SHP77 (cell line): Measurements from ENCODE around the gene MAF.

Source experiments
- DNase-seq, 2 experiments: peaks; one replicate each; lab custom pipeline; 2025; lab: John Stamatoyannopoulos, UW

MAF gene

DNA sequence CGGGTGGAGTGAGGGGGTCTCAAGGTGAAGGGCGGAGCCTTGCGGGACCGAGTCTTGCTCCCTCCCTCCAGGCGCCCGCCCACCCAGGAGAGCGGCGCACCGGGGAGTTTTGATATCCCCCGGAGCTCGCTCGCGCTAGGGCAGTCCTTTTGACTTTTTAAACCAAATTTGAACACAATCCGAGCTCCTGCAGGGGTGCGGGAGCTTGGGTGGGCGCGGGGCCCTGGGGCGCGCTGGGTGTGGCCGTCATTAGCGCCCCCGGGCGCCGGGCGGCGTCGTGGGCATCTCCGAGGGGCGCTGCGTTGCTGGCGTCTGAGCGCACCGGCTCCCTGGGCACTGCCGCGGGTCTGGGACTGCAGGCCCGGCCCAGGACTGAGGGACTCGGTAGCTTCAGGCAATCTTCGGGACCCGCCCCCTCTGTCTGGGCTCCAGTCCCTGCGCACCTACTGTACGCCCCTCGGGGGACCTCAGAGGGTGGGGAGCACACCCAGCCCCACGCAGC lies 10.9 kb downstream of the MAF start:
- DNase-seq = no peak

DNA sequence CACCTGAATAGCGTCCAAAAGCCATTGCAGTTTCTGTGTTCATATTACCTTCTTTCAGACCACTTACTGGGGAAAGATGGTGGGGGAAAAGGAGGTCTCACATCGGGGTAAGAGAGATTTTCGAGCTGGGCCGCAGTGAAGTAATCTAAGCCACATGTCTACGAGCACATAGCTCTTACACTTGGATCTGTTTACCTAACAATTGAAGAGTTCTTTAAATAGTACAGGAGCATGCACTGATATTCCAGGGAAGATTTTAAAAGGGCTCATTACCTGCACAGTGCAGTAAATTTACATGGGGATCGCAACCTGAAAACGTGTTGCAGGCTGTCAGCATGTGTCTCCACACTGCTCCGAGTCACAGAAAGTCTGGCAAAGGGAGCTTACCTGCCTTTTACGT lies 12.6 kb downstream of the MAF start:
- no peak for DNase-seq

DNA sequence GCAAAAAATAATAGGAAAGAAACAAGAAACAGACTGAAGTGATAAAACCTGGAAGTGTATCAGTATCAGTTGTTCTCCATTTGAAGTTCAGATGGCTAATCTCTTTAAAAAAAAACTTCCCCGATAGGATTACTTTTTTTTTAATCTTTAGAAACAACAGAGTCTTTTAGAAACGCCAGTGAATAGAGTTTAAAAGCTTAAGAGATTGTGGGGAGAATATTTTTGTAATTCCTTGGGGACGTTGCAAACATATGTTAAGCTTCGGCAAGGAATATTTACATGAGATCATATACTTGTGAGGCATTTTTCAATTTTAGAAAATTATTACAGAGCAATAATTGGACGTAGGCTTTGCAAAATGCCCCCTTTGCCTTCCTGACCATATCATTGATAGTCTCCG lies 13.2 kb downstream of the MAF start:
- DNase-seq = no peak

DNA sequence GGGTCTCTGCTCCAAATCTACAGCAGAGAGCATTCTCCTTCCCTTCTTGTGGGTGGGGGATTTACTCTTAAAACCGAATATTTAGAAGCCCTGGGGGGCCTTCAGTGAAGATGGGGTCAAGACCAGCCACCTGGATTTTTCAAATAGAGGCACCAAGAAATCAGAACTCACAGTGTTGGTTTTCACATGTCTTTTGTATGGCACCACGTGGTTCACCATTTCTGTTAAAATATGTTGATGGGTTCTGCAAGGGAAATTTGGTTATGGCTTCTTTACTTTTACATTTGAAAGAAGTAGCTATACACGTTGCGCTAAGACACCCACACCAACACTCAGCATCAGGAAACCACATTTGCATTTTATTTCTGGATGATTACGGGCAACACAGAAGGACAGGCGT lies 17.7 kb downstream of the MAF start:
- no peak for DNase-seq

DNA sequence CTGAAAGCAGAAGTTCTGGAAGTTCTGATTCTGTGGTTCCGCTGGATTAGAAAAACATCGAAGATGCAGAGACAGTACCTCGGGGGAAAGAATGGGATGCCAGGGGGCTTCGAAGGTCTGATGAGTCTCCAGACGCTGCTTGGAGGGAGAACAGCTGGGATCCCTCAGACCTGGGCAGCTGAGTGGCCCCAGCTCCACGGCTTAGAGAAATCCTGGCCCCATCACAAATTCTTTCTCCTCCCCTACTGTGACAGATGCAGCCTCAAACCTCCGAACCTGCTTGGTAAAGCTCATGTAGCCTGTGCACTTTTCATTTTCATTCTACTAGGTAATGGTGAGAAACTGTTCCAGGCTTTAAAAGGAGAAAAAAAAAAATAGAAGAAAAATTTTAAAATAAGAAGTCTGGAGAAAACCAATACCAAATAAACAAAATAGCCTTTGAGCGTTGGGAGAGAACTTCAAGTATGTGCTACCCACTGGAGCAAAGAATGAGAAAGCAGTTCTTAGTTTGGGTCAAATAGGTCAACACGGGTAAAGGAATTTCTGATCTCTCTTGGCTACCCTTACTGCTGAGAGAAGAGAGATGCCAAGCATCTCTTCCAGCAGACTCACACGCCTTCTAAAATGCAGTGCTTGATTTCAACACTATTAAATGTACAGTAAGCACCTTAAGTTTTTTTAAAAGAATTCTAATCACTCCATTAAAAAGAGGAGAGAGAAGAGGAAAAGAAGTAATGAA lies 19.9 kb downstream of the MAF start:
- no peak for DNase-seq

DNA sequence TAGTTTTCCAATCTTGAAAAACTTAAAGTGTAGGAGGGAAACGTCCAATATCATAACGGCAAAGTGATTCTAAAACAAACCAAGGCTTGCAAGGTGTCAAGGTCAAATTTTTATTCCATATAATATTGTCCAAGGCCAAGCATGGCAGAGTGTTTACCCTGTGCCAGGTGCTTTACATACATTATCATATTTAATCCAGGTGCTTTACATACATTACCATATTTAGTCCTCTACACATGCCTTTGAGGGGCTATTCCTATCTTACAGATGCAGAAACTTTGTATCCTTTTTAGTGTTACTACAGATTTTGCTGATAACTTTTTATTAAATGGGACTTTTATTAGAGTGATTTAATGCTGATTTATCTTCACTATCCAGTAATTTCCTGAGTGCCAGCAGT lies 23.9 kb downstream of the MAF start:
- no peak for DNase-seq

DNA sequence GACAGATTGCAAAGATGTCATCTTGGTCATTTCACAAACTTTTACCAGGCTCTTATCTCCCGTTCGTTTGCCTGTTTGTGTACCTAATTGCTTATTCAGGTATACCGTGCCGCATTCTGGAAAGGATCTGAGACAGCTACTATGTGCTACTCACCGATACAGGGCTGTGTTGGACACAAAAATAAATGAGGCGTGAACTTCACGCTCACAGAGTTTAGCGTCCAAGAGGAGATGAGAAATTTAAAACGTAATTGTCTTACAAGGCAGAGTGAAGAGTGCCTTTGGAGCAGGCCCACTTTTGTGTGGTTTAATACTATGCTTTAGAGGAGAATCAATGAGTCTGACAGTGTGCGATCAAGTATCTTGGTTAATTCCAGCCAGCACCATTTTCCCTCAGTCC lies 26.7 kb downstream of the MAF start:
- no peak for DNase-seq

DNA sequence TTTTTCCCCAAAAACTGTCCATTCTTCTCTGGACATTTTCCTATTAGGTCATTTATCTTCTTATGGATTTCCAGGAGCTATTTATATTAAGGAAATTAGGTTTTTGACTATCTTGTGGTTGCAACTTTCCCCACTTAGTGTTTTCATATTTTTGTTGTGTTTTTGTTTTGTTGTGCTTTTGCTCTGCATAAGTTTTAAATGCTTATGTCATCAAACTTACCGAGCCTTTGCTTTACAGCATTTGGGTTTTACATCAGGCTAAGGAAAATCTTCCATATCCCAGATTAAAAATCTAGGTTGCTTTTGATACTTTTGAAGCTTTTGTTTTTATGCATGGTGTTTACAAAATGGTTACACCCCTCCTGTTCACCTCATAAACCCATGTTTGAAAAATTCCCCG lies 27.5 kb downstream of the MAF start:
- no peak for DNase-seq

DNA sequence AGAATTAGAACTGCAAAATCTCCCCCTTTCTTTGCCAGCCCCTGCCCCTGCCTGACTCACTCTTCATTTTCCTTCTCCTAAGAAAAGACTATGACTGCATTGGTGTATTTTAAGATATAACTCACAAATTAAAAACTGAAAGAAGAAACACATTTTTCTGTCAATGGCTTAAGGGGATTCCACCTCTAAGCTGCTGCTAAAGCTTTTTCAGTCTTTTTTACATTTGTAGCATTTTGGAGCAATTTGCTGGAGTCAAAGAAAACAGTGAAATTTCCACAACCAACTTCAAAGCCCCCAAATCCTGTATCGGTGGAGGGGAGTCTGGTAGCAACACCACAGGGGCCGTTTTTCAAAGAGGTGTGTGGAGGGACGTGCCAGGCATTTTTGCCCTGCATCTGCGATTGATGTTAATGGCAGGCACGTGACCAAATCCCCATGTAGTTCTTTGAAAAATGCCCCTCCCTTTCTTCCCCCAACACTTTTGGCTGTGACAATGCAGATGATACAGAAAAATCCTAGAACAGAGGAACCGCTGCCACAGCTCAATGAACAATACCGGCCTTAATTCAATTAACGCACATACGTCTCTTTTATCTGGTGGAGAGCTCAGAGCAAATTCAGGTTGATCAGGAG lies 28.5 kb downstream of the MAF start:
- no peak for DNase-seq

DNA sequence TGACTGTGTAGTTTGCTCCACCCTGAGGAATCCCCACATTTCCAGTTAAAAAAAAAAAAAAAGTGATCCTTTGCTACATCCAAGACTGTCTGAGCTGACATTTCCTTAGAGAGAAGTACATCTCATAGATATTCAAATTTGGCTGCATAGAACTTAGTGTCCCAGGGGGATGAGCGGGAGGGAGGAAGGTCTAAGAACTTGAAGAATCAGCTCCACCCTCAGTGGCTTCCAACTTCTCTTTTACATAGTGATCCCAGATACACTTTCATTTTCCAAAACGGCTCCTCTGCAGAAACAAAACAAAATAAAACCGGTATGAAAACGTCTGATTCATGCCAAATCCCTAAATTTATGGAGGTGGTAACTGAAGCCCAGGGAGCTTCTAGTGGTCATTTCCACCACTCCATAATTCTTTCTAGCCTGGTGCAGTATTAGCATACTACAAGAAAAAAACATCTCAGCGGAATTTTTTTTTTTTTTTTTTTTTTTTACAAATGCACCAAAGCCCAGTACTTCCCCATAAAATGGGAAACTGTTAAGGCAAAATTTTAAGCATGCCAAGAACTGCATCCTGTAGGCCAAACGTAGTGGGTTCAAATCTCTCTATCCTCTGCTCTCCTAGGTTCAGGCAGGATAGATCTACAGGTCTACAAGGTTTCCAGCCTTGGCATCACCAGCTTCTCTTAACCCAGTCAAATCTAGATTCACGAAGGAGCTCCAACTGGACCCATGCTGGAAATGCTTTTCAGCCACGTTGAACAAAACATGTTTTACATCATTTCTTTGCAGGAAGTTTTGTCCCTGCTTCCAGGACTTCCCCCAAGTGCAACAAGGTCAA lies 29.3 kb downstream of the MAF start:
- DNase-seq = no peak

DNA sequence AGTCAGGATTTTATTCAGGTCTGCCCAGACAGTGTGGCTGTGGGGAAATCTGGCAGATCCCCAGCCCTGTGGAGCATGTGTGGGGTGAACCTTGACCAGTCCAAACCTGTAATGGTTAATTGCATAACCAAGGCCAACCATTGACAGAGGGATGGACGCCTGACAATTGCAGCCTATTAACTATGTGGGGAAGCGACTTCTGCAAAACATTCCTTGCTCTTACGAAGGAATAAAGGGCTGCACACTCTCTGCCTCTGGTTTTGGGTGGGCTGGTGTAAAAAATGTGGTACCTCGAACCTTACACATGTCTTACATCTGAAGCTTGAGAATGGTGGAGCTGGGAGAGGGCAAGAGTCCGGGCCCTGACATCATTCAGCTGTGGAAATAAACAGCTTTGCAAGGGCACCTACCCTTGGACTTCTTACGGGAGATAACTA lies 35.8 kb downstream of the MAF start:
- no peak for DNase-seq

DNA sequence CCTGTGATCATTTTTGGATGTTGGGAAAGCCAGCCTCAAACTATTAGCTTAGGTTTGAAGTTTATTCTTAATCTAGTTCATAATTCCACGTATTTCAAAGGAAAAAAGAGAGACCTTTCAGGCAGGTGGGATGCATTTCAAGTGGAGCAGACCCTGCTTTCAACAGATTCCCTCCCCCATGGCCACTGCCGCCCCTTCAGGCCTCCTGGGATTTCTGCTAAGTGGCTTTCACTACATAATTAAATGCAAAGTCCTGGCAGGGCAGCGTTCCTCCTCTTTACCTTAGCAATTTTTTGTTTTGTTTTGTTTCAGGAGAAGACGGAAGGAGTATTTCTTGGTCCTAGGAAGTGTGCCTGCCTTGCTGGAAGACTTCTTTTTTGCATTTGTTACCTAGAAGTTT lies 36.6 kb downstream of the MAF start:
- DNase-seq = no peak

DNA sequence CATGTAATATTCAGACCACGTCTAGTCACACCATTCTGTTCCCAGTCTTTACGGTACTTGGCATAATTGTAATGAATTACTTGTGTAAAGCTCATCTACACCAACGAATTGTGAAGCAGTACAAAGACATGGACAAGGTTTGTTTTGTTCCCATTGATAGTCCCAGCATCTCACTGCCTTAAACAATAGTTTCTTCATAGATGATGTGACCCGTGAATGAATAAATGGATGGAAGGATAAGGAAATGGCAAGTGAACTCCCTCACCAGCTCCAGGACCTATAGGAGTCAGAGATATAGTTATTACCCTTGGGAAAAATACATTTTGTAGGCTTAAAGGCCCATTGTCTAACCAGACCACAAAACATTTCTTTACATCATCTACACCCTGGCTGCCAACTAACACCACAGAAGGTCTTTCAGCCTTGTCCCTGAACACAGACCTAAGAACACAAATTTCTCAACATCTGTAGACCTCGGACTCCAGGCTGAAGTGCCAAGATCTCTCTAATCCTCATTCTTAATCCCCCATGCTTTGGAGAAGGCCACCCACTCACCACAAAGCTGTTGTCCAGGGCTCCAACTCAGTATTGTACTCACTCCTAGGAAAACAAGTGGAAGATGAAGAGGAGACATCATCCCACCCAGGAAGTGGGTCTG lies 38.2 kb downstream of the MAF start:
- no peak for DNase-seq

DNA sequence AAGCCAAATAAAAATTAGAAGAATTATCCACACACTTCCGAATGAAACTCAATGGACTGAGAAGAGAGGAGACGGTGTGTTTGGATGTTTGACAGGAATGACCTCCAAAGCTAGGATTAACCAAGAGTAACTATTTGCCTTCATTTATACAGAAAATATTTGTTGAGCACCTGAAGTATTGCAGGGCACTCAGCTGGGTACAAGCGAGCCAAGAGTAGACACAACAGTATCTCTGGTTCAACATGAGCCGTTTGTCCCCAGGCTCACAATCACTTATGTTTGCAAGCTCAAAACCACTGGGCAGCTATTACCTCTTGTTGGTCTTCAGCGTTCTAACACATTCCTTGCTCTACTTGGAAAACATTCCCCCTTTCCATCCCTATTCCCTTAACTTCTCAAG lies 38.8 kb downstream of the MAF start:
- no peak for DNase-seq

DNA sequence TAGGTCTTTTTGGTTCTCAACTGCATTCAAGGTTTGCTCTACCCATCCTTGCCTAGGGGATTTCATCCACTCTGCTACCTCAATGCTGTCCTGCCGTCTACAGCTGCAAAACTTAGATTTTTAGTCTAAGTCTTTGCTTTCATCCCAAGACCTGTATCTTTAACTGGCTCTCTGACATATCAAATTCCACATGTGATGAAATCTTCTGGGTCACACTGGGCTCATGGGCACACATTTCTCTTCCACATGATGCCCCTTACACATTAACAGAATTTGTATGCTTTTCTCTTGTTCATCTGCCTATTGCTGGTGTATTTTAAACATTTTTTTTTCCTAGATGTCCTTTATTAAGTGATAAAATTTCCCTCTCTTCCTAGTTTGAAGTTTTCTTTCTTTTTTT lies 39.6 kb downstream of the MAF start:
- DNase-seq = no peak

DNA sequence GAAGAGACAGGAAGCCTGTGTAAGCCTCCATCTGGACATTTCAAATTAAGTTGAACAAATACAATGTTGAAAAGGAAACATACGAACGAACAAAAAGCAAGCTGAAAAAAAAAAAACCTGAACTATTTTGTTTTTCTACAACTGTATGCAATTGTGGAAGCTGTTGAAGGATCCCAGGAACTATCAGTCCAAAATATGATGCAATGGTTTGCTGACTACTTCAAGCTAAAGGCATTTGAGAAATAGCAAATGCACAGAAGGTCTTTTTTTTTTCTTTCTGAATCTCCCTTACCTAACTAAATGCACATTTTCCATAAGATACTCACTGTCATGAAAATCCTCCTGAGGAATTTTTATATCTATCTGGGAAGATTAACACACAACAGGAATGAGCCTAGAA lies 40.2 kb downstream of the MAF start:
- no peak for DNase-seq

DNA sequence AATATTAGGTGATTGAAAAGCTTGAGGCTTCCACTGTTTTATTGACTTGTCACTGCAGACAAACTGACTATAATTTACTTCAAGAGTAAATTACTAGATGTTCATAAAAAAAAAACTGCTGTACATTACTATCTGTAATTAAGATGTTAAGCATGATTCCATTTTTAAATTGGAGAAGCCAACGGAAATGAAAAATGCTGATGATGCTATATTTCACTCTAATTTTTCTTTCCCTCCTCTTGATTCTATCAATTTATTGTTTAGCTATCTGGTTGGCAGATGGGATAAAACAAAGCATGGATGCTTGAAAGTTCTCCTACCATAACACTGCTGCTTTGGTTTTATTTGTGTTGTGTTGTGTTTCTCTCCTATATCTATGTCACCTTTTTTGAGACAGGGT lies 41.0 kb downstream of the MAF start:
- no peak for DNase-seq

DNA sequence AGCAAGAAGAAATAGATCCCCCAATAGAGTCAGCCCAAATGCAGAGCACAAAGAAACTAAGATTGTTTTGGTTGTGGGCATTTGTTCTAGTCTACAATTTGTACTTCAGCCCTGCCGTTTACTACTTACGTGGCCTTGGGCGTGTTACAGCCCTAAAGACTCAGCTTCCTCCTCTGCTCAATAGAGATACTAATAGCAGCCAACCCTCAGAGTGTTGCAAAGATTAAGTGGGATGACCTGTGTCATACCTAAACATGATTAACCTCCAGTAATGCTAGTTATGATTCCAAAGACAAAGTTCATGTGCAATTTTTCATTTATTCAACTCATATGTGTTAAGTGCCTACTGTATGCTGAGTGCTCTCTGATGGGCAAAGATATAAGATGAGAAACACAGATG lies 43.1 kb downstream of the MAF start:
- no peak for DNase-seq

DNA sequence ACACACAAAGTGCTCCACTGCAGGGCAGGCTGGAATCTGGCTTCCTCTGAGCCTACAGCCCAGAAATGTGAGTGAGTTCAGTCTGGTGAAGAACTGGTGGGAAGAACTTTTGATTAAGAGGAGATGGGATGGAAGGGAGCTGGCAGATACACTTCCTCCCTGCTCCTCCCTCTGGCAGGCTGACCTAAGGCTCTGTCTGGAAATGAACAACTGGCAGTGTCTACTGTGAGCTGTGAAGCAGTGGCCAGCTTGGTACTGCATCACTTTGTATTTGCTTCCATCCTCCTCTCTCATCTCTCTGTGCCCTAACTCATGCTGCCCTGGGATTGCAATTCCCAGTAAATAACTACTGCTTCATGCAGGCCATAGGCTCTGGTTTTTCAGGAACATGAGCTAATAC lies 45.6 kb downstream of the MAF start:
- DNase-seq = no peak

DNA sequence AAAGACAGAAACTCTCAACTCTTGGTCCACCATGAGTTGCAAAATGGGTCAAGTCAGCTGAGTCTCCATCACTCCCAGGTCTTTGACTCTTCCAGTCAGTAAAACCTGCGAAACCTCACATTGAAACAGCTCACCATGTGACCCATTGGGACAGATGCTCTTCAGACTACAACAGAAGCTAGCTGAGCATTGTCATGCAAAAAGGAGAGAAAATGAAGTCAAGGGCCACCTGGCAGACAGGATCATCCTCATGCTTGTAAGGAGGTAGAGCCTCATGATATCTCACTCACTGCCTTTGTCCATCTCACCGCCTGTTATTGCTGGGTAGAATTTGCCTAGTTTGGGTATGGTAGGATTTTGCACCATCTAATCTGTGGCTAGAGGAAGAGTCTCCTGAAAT lies 50.2 kb downstream of the MAF start:
- DNase-seq = no peak

DNA sequence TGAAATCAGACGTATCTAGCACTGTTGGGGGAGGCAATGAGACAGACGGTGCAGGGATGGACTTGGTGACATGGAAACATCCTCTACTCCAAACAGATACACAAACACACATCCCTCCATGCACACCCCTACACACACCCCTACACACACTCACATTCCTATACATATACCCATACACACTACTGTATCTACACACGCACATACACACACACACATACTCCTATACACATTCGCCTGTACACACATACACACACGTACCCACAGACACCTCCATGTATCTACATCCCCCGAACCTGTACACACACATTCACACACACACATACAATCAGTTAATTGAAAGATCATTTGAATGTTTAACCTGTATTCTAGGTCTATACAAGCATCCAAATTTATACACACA lies 53.5 kb downstream of the MAF start:
- no peak for DNase-seq
